ENCODE measurements around the gene TBX20.

DNA sequence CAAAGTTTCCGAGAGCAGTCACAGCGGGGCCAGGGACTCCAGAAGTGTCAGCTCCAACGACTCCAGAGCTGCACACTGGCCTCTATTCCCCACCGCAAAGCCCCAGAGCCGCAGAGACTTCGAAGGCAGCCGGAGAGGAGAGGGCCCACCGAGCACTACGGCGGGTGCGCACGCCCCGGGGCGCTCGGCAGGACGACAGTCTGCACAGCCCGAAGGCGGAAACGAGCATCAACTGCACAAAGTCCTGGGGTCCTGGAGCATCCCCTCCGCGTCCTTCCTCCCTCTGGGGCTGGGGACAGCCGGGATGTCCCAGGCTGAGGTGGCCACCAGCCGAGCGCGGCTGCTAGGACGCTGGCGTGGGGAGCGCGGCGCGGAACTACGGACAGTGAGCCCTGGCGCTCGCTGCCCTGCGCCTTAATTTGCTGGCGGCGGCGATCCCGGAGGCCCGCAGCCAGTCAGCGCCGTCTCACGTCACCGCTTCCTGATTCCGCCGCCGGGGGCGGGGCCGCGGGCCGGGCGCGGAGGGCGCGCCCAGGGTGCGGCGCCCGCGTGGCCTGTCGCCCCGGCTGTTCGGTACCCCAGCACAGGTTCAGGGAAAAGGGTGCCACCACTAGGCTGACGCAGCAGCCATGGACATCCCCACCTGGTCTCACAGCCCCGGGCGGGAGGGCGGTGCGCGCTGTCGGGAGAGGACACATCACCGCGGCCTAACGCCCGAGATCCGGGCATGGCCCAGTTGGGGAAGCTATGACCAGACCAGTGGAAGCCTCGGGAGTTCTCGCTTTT lies at the start of gene TBX20:
- TF ChIP-seq POLR2AphosphoS5 (IDR thresholded peaks at IDR 0.05; ENCODE audit: low read depth, low read length) (no peak), RFX5 (IDR thresholded peaks at IDR 0.05; ENCODE audit: borderline replicate concordance, low read depth, low read length) (no peak), EP300 (IDR thresholded peaks at IDR 0.05; ENCODE audit: borderline replicate concordance in 1 of 2, low read depth in 2 of 2, low read length in 2 of 2) (no peak), POLR2A (IDR thresholded peaks at IDR 0.05; ENCODE audit: control extremely low read depth in 1 of 2, low read depth in 2 of 2, low read length in 2 of 2) (no peak), KDM1A (IDR thresholded peaks at IDR 0.05; ENCODE audit: borderline replicate concordance, low read length) (no peak), EZH2 (IDR thresholded peaks at IDR 0.05; ENCODE audit: low read depth, low read length, severe bottlenecking) (peak; percentile 84)

All from H1 (cell line).